Glomerular endothelial cell (primary cell): ENCODE measurements around the gene CDC42BPA. TPM values are rescaled to one million over a fixed set of nuclear protein-coding genes. Genes with fewer than 3 reads are reported as not detected.
"Not testable (repeated sequence)": the region's sequence is repeated elsewhere in the genome, so short reads cannot be mapped to it uniquely, and the experiment has no call there.

Experiments
- DNase-seq: peaks from one replicate; pipeline ENCODE4 v3.0.0-alpha.2; 2011; ENCODE audit warnings: low read depth, low spot score; ENCODE audit errors: extremely low read depth
- total RNA-seq: library from RNA; depleted of rRNA; stranded (reverse); fragments of >200 nt; gene quantifications from 2 replicates; pipeline ENCODE4 v1.2.3, GENCODE V29; 2015

CDC42BPA gene
- total RNA-seq = 83.6 and 129 TPM in 2 replicates

- DNase-seq = no peak
Observed at GRCh38 chr1:227318016-227318852, at the start of gene CDC42BPA. Gene CDC42BPA (minus strand): TSS chr1:227318492. CDS start chr1:227317182, 1,310 bp downstream.

GRCh38 chr1:227368009-227368408 lies 49.7 kb upstream of the CDC42BPA start:
- no peak for DNase-seq

- DNase-seq = no peak
Observed at GRCh38 chr1:227365473-227366431, 47.5 kb upstream of the CDC42BPA start.

GRCh38 chr1:227364657-227365056 lies 46.4 kb upstream of the CDC42BPA start:
- DNase-seq = no peak

GRCh38 chr1:227363825-227364224 lies 45.5 kb upstream of the CDC42BPA start:
- no peak for DNase-seq

- no peak for DNase-seq
Observed at GRCh38 chr1:227362039-227362438, 43.7 kb upstream of the CDC42BPA start.

- no peak for DNase-seq
Observed at GRCh38 chr1:227357927-227358302, 39.6 kb upstream of the CDC42BPA start.

- DNase-seq = peak; percentile 92
Observed at GRCh38 chr1:227357171-227357926, 39.1 kb upstream of the CDC42BPA start.

GRCh38 chr1:227356620-227357146 lies 38.4 kb upstream of the CDC42BPA start:
- no peak for DNase-seq

- DNase-seq = no peak
Observed at GRCh38 chr1:227355542-227356245, 37.4 kb upstream of the CDC42BPA start.

- no peak for DNase-seq
Observed at GRCh38 chr1:227353186-227353585, 34.9 kb upstream of the CDC42BPA start.

- not testable (repeated sequence) for DNase-seq
Observed at GRCh38 chr1:227352164-227352563, 33.9 kb upstream of the CDC42BPA start.

GRCh38 chr1:227351443-227351842 lies 33.2 kb upstream of the CDC42BPA start:
- peak; percentile 54 for DNase-seq

GRCh38 chr1:227349967-227350366 lies 31.7 kb upstream of the CDC42BPA start:
- no peak for DNase-seq

GRCh38 chr1:227343727-227344551 lies 25.6 kb upstream of the CDC42BPA start:
- no peak for DNase-seq

GRCh38 chr1:227343206-227343605 lies 24.9 kb upstream of the CDC42BPA start:
- DNase-seq = no peak

- DNase-seq = no peak
Observed at GRCh38 chr1:227342075-227342829, 24.0 kb upstream of the CDC42BPA start.

GRCh38 chr1:227336136-227336535 lies 17.8 kb upstream of the CDC42BPA start:
- DNase-seq = not testable (repeated sequence)
